Prostate gland (tissue), 2 donors: ENCODE results near the gene SECTM1. TPM values are rescaled to one million over a fixed set of nuclear protein-coding genes. Genes with fewer than 3 reads are reported as not detected.

ENCODE experiments used
- DNase-seq: peaks from one replicate; pipeline ENCODE4 v3.0.0-alpha.2; 2019; ENCODE audit warnings: low spot score
- H3K27ac ChIP-seq, 2 donors: fragments of 200-600 bp; sonication (generic); 2 replicates each; pipeline ENCODE4 v1.5.1; 2017 to 2019
- H3K27me3 ChIP-seq: fragments of 200-600 bp; sonication (generic); replicated peaks from 2 replicates; pipeline ENCODE4 v1.5.1; 2019; ENCODE audit not compliant: insufficient read depth
- H3K36me3 ChIP-seq, 2 donors: fragments of 200-600 bp; sonication (generic); 1 replicate in 1 of 2; 2 replicates in 1 of 2; pipeline versions ENCODE4 v1.5.1 to v1.8.1; 2017 to 2019
- H3K4me1 ChIP-seq: fragments of 200-600 bp; sonication (generic); replicated peaks from 2 replicates; pipeline ENCODE4 v1.5.1; 2019
- H3K4me3 ChIP-seq, 2 donors: fragments of 200-600 bp; sonication (generic); 2 replicates each; pipeline ENCODE4 v1.5.1; 2017 to 2019
- H3K9me3 ChIP-seq: fragments of 200-600 bp; sonication (generic); 2 replicates; pipeline ENCODE4 v1.5.1; 2017
- CTCF ChIP-seq, 4 experiments: fragments of 200-600 bp in 2 of 4; fragments of 450-650 bp in 2 of 4; sonication (generic) in 2 of 4; IDR thresholded peaks; 1 replicate in 3 of 4; 2 replicates in 1 of 4; pipeline ENCODE4 v1.5.1; 2016 to 2019; ENCODE audit warnings: antibody characterized with exemption in 4 of 4, mild to moderate bottlenecking in 2 of 4, moderate library complexity in 2 of 4
- POLR2A ChIP-seq: fragments of 450-650 bp; IDR thresholded peaks from one replicate; pipeline ENCODE4 v1.6.1; 2016; ENCODE audit warnings: antibody characterized with exemption, mild to moderate bottlenecking
- POLR2AphosphoS5 ChIP-seq: sonication (generic); formaldehyde crosslinking; IDR thresholded peaks from one replicate; pipeline ENCODE4 v1.6.1; 2017; ENCODE audit warnings: antibody characterized with exemption
- whole genome bisulfite sequencing: methylation state at CpG from one replicate; pipeline ENCODE4 v1.1.5; 2018; 5-methylcytosine and 5-hydroxymethylcytosine counted together
- intact Hi-C: fragments of 100-400 bp; cut with DNase I; formaldehyde crosslinking; loops from one replicate; pipeline ENCODE4 v1.14.2; 2022
- total RNA-seq, 2 donors: library from RNA; depleted of rRNA; stranded (reverse); fragments of >200 nt; gene quantifications; one replicate each; pipeline ENCODE4 v1.1.0, GENCODE V29; 2016

The SECTM1 gene
- total RNA-seq, 2 donors from 2014 or later, result 9.0 to 12.5 TPM

- Histone ChIP-seq H3K36me3 (no peaks in the 10 kb centered on the region), H3K27me3 (no peaks in the 10 kb centered on the region), H3K27ac (peak overlapping the region; percentile 78 to 91), H3K4me1 (peaks cover 25% of the 10 kb centered on the region), H3K4me3 (peak overlapping the region; percentile 48 to 56), H3K9me3 (no peaks in the 10 kb centered on the region)
- intact Hi-C loops, result no loop called here
- 13% methylated on average over 22 of the region's 32 CpGs for WGBS
- no peak for DNase-seq
- no peak for TF ChIP-seq POLR2A
- TF ChIP-seq CTCF (IDR thresholded peaks at IDR 0.05), result no peak
- no peak for TF ChIP-seq POLR2AphosphoS5
These were observed 792 bp downstream of the SECTM1 start for GRCh38 chr17:82332669-82333278.

- TF ChIP-seq POLR2A (no peak), CTCF (IDR thresholded peaks at IDR 0.05) (no peak), POLR2AphosphoS5 (no peak)
- 86% methylated on average over 25 of the region's 25 CpGs for WGBS
- H3K4me3 ChIP-seq, result no peak overlapping the region
- H3K36me3 ChIP-seq, result no peaks in the 10 kb centered on the region
- no peaks in the 10 kb centered on the region for H3K9me3 ChIP-seq
- intact Hi-C loops, result no loop called here
- H3K27me3 ChIP-seq, result no peaks in the 10 kb centered on the region
- no peak overlapping the region for H3K27ac ChIP-seq
- no peak for DNase-seq
- H3K4me1 ChIP-seq, result peaks cover 25% of the 10 kb centered on the region
These were observed 2.1 kb downstream of the SECTM1 start for GRCh38 chr17:82331345-82331939.

GRCh38 chr17:82330322-82331239, 3.0 kb downstream of the SECTM1 start:
- Histone ChIP-seq H3K27me3 (no peaks in the 10 kb centered on the region), H3K36me3 (no peaks in the 10 kb centered on the region), H3K4me1 (peaks cover 20% of the 10 kb centered on the region), H3K9me3 (no peaks in the 10 kb centered on the region), H3K4me3 (no peak overlapping the region), H3K27ac (no peak overlapping the region)
- TF ChIP-seq POLR2AphosphoS5 (no peak), CTCF (IDR thresholded peaks at IDR 0.05) (no peak), POLR2A (no peak)
- WGBS, result 50% methylated on average over 28 of the region's 28 CpGs
- intact Hi-C loops, result no loop called here
- no peak for DNase-seq

GRCh38 chr17:82329683-82330321, 3.8 kb downstream of the SECTM1 start:
- H3K36me3 ChIP-seq, result no peaks in the 10 kb centered on the region
- H3K4me1 ChIP-seq, result peaks cover 18% of the 10 kb centered on the region
- no peak overlapping the region for H3K4me3 ChIP-seq
- no peak overlapping the region for H3K27ac ChIP-seq
- intact Hi-C loops, result no loop called here
- H3K27me3 ChIP-seq, result no peaks in the 10 kb centered on the region
- WGBS, result 82% methylated on average over 19 of the region's 19 CpGs
- H3K9me3 ChIP-seq, result no peaks in the 10 kb centered on the region
- no peak for DNase-seq
- TF ChIP-seq POLR2A (no peak), POLR2AphosphoS5 (no peak), CTCF (IDR thresholded peaks at IDR 0.05) (no peak)
